Endothelial cell of umbilical vein (primary cell): ENCODE data around the gene OR13D1. TPM values are rescaled to one million over a fixed set of nuclear protein-coding genes. Genes with fewer than 3 reads are reported as not detected.

Experiments
- BruUV-seq: library from RNA; stranded (reverse); fragments of 400-500 nt; replicated peaks from 2 replicates; lab custom pipeline; 2021; lab: Mats Ljungman, UMichigan
- CTCF ChIA-PET: fragments of 300-600, 350-600 bp; sonication (Branson Sonifier 250); formaldehyde crosslinking; loops from one replicate; lab custom pipeline; 2021; ENCODE audit warnings: antibody characterized with exemption, inconsistent platforms; lab: Charles Lee
- POLR2A ChIA-PET: fragments of 300-600, 350-600 bp; sonication (Branson Sonifier 250); formaldehyde crosslinking; loops from one replicate; lab custom pipeline; 2021; ENCODE audit warnings: antibody characterized with exemption, inconsistent platforms; lab: Charles Lee
- DNase-seq: peaks from one replicate; pipeline ENCODE4 v3.0.0-alpha.2; 2011; ENCODE audit warnings: low read depth, low spot score
- FAIRE-seq: peaks from 2 replicates; lab custom pipeline; 2011; peaks lifted over from hg19 to GRCh38; lab: Jason Lieb, UNC
- H2AFZ ChIP-seq: 2 replicates; pipeline ENCODE4 v1.6.0; 2012; ENCODE audit warnings: low read depth, low read length, control low read depth, inconsistent platforms
- H3K27ac ChIP-seq: 2 replicates; pipeline ENCODE4 v1.5.1; 2011; ENCODE audit warnings: low read depth, mild to moderate bottlenecking, control low read depth, low read length, moderate library complexity; ENCODE audit not compliant: insufficient read depth
- H3K27me3 ChIP-seq, 2 experiments: 2 replicates each; pipeline versions ENCODE4 v1.6.0 to v1.6.1; 2011; ENCODE audit warnings: low read length in 2 of 2, mixed read lengths in 1 of 2; ENCODE audit not compliant: control insufficient read depth in 2 of 2, insufficient read depth in 2 of 2
- H3K36me3 ChIP-seq, 2 experiments: 2 replicates in 1 of 2; 3 replicates in 1 of 2; pipeline ENCODE4 v1.5.1; 2011; ENCODE audit warnings: low read length in 2 of 2, mild to moderate bottlenecking in 1 of 2, moderate library complexity in 1 of 2; ENCODE audit not compliant: control insufficient read depth in 2 of 2, insufficient read depth in 2 of 2; ENCODE audit errors: extremely low read depth in 1 of 2
- H3K4me1 ChIP-seq: 3 replicates; pipeline ENCODE4 v1.5.1; 2011; ENCODE audit warnings: mild to moderate bottlenecking, low read length; ENCODE audit not compliant: control insufficient read depth, insufficient read depth; ENCODE audit errors: extremely low read depth
- H3K4me2 ChIP-seq: 2 replicates; pipeline ENCODE4 v1.6.1; 2011; ENCODE audit warnings: low read length, control low read depth, mixed read lengths; ENCODE audit not compliant: insufficient read depth
- H3K4me3 ChIP-seq, 3 experiments: fragments of 200-600 bp in 1 of 3; sonication (generic), shearing (Covaris generic) in 1 of 3; replicated peaks in 1 of 3; 2 replicates each; pipeline ENCODE4 v1.5.1; 2011 to 2016; ENCODE audit warnings: control low read depth in 3 of 3, low read length in 3 of 3, mild to moderate bottlenecking in 2 of 3, inconsistent platforms in 1 of 3, low read depth in 1 of 3, moderate library complexity in 1 of 3; ENCODE audit not compliant: insufficient read depth in 1 of 3
- H3K79me2 ChIP-seq: 2 replicates; pipeline ENCODE4 v1.6.0; 2012; ENCODE audit warnings: low read length, inconsistent platforms; ENCODE audit not compliant: control insufficient read depth, insufficient read depth
- H3K9ac ChIP-seq: replicated peaks from 2 replicates; pipeline ENCODE3; 2011; ENCODE audit warnings: low read length, control low read depth; ENCODE audit not compliant: insufficient read depth; ENCODE audit errors: extremely low read depth
- H3K9me1 ChIP-seq: replicated peaks from 3 replicates; pipeline ENCODE4 v1.6.0; 2011; ENCODE audit warnings: mild to moderate bottlenecking, low read length; ENCODE audit not compliant: control insufficient read depth, insufficient read depth; ENCODE audit errors: extremely low read depth
- H3K9me3 ChIP-seq: replicated peaks from 2 replicates; pipeline ENCODE4 v1.5.1; 2012; ENCODE audit warnings: low read length, inconsistent platforms; ENCODE audit not compliant: control insufficient read depth, insufficient read depth
- H4K20me1 ChIP-seq: replicated peaks from 2 replicates; pipeline ENCODE3; 2011; ENCODE audit warnings: mild to moderate bottlenecking, low read length; ENCODE audit not compliant: control insufficient read depth, insufficient read depth; ENCODE audit errors: extremely low read depth
- EZH2 ChIP-seq: IDR thresholded peaks from 2 replicates; pipeline ENCODE4 v1.6.1; 2012; ENCODE audit warnings: borderline replicate concordance, low read depth, mild to moderate bottlenecking, moderate library complexity, low read length, inconsistent platforms; ENCODE audit not compliant: severe bottlenecking
- FOS ChIP-seq: IDR thresholded peaks from 2 replicates; pipeline ENCODE4 v1.6.1; 2011; ENCODE audit warnings: mild to moderate bottlenecking, low read length, moderate library complexity, borderline replicate concordance; ENCODE audit not compliant: insufficient read depth
- GATA2 ChIP-seq: IDR thresholded peaks from 2 replicates; pipeline ENCODE4 v1.7.0; 2011; ENCODE audit warnings: low read depth, mild to moderate bottlenecking, moderate library complexity, mixed read lengths, low read length; ENCODE audit not compliant: insufficient read length, insufficient read depth
- JUN ChIP-seq: IDR thresholded peaks from 2 replicates; pipeline ENCODE4 v1.6.1; 2011; ENCODE audit warnings: borderline replicate concordance, low read depth; ENCODE audit not compliant: insufficient read length, insufficient read depth
- MYC ChIP-seq: IDR thresholded peaks from one replicate; pipeline ENCODE4 v1.6.1; 2011; ENCODE audit warnings: mild to moderate bottlenecking, low read depth, low read length
- POLR2A ChIP-seq: IDR thresholded peaks from 2 replicates; pipeline ENCODE4 v1.6.1; 2012; ENCODE audit warnings: low read depth, mild to moderate bottlenecking, control low read depth, low read length
- POLR2AphosphoS5 ChIP-seq: IDR thresholded peaks from 2 replicates; pipeline ENCODE4 v1.6.1; 2012; ENCODE audit warnings: low read depth, mild to moderate bottlenecking, control low read depth, low read length, moderate library complexity; ENCODE audit not compliant: insufficient read depth
- dilution Hi-C: fragments of 300-500 bp; cut with MboI; formaldehyde crosslinking; loops from one replicate; pipeline ENCODE4 v1.15.0; 2019; ENCODE audit warnings: low sequenced_read_pairs; ENCODE audit not compliant: extremely low pct_ligation_motif_present
- intact Hi-C: fragments of 100-400 bp; cut with micrococcal nuclease; formaldehyde crosslinking; loops from one replicate; pipeline ENCODE4 v1.10.0; 2022
- polyA plus RNA-seq, 4 experiments: library from polyadenylated mRNA; depleted of rRNA in 3 of 4; stranded (reverse) in 3 of 4; unstranded in 1 of 4; fragments of >200 nt; gene quantifications; 2 replicates each; pipeline versions ENCODE4 v1.2.1 to v1.2.3, GENCODE V29; 2011 to 2012; ENCODE audit warnings: missing spikeins in 1 of 4
- total RNA-seq: library from RNA; stranded (reverse); gene quantifications from 2 replicates; pipeline ENCODE4 v1.2.3, GENCODE V29; 2021
- TF ChIP-seq, protein P1 (sequence below): IDR thresholded peaks from 2 replicates; pipeline ENCODE4 v1.6.1; 2011; ENCODE audit not compliant: insufficient read depth, insufficient read length
- TF ChIP-seq, protein P2 (sequence below), 2 donors: IDR thresholded peaks; 1 replicate in 1 of 2; 2 replicates in 1 of 2; pipeline ENCODE4 v1.5.1; 2011; ENCODE audit warnings: low read length in 2 of 2, mild to moderate bottlenecking in 2 of 2, moderate library complexity in 2 of 2, control low read depth in 1 of 2, inconsistent platforms in 1 of 2, low read depth in 1 of 2; ENCODE audit not compliant: insufficient read depth in 1 of 2; ENCODE audit errors: extremely low read depth in 1 of 2

The OR13D1 gene
- total and polyA plus RNA-seq, 2 donors (not counting 3 experiments of a cell fraction or from before 2014, with no cell fraction given): not detected

DNA sequence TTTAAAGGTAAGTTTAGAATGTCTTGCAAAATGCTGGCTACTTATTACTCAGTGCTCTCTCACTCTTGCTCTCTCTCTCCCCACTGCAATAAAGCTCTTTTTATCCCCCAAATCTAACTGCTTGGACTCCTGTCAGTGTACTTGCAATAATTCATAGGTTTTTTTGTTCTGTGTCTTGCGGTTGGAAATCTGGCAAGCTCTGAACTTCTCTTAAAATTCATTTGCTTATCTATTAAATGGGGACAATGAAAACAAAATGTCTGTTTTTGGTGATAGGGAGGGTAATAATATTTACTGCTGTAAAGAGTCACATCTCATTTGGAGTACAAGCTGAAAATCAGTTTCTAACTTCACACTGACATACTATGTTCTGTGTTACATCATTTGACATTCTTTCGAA lies 18.7 kb upstream of the OR13D1 start:
- POLR2A ChIA-PET: no interaction called here
- no peak for DNase-seq
- intact Hi-C loops: no loop called here

More for the DNA sequence above, 18.7 kb upstream of the OR13D1 start:
- no peaks in the 10 kb centered on the region for H3K9me1 ChIP-seq
- BruUV-seq: no TSS peak
- no peak overlapping the region for H3K4me3 ChIP-seq
- FAIRE-seq: no peak
- H3K4me1 ChIP-seq: no peaks in the 10 kb centered on the region
- CTCF ChIA-PET: no interaction called here
- H3K27ac ChIP-seq: no peak overlapping the region
- H3K4me2 ChIP-seq: no peak overlapping the region
- no peak overlapping the region for H3K9ac ChIP-seq
- H3K79me2 ChIP-seq: no peaks in the 10 kb centered on the region
- no peak for TF ChIP-seq EZH2
- no peak for TF ChIP-seq POLR2A
- TF ChIP-seq POLR2AphosphoS5: no peak
- no peak for TF ChIP-seq MYC
- TF ChIP-seq GATA2: no peak
- no peak for TF ChIP-seq JUN
- no peak for TF ChIP-seq FOS
- TF ChIP-seq, protein P1, sequence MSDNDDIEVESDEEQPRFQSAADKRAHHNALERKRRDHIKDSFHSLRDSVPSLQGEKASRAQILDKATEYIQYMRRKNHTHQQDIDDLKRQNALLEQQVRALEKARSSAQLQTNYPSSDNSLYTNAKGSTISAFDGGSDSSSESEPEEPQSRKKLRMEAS: no peak
- TF ChIP-seq, protein P2, sequence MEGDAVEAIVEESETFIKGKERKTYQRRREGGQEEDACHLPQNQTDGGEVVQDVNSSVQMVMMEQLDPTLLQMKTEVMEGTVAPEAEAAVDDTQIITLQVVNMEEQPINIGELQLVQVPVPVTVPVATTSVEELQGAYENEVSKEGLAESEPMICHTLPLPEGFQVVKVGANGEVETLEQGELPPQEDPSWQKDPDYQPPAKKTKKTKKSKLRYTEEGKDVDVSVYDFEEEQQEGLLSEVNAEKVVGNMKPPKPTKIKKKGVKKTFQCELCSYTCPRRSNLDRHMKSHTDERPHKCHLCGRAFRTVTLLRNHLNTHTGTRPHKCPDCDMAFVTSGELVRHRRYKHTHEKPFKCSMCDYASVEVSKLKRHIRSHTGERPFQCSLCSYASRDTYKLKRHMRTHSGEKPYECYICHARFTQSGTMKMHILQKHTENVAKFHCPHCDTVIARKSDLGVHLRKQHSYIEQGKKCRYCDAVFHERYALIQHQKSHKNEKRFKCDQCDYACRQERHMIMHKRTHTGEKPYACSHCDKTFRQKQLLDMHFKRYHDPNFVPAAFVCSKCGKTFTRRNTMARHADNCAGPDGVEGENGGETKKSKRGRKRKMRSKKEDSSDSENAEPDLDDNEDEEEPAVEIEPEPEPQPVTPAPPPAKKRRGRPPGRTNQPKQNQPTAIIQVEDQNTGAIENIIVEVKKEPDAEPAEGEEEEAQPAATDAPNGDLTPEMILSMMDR (IDR thresholded peaks at IDR 0.05; ENCODE audit: extremely low read depth in 1 of 2, insufficient read depth in 1 of 2, low read depth in 1 of 2, low read length in 2 of 2): no peak
- H3K27me3 ChIP-seq: peaks cover 0 to 2% of the 10 kb centered on the region in 2 experiments
- H2AFZ ChIP-seq: no peak overlapping the region
- dilution Hi-C loops: no loop called here
- no peaks in the 10 kb centered on the region for H3K36me3 ChIP-seq
- no peaks in the 10 kb centered on the region for H4K20me1 ChIP-seq
- no peaks in the 10 kb centered on the region for H3K9me3 ChIP-seq
